ENCODE data around the gene IGSF9B. TPM values are rescaled to one million over a fixed set of nuclear protein-coding genes. Genes with fewer than 3 reads are reported as not detected.

The IGSF9B gene
- total RNA-seq, 1 donor from 2014 or later, result 6.9 TPM

- FAIRE-seq (no peak), DNase-seq (ENCODE audit: low spot score in 2 of 2) (no peak)
These were observed 69.0 kb downstream of the IGSF9B start for GRCh38 chr11:133887692-133888332.

DNA sequence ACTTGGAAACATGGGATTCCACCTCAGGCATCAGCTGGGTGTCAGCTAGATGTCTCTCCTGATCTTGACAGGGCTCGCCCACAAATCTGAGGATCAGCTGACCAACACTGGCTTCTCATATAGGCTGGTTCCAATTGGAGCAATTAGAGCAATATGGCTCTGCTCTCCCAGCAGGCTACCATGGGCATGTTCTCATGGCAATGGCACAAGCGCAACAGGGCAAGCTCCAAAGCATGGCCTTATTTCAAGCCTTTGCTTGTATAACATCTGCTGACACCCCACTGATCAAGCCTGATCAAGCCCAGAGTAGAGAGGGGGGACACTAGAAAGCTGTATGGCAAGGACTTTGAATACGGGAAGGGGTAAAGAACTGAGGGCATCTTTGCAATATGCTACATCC lies 70.7 kb downstream of the IGSF9B start:
- DNase-seq (ENCODE audit: low spot score in 2 of 2) (no peak), FAIRE-seq (no peak)

DNA sequence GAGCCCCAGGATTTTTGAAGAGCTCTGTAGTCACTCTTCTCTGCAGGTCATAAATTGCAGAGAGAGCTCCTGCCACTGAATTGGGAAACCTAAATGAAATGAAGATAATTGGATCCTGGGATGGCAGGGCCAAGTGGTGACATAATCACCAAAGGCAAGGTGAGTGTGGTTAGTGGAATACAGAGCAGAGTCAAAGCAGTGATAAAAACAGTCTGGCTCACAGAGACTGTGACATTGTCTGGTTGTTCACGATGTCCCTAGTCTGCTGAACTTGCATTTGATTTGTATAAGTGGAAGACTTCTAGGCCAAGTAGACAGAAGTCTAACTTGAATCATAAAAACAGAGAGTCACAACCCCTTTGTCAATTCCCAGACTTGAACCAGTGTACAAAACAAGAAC lies 84.6 kb downstream of the IGSF9B start:
- FAIRE-seq, result no peak
- DNase-seq (ENCODE audit: low spot score in 2 of 2), result no peak

DNA sequence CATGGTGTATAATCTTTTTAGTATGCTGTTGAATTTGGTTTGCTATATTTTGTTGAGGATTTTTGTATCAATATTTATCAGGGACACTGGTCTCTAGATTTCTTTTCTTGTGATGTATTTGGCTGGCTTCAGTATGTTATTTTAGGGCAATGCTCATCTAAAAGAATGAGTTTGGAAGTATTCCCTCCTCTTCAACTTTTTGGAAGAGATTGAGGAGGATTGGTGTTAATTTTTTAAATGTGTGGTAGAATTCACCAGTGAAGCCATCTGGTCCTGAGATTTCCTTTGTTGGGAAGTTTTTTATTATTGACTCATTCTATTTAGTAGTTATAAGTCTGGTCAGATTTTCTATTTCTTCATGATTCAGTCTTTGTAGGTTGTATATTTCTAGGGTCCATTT lies 89.3 kb downstream of the IGSF9B start:
- no peak for FAIRE-seq
- no peak for DNase-seq (ENCODE audit: low spot score in 2 of 2)

DNA sequence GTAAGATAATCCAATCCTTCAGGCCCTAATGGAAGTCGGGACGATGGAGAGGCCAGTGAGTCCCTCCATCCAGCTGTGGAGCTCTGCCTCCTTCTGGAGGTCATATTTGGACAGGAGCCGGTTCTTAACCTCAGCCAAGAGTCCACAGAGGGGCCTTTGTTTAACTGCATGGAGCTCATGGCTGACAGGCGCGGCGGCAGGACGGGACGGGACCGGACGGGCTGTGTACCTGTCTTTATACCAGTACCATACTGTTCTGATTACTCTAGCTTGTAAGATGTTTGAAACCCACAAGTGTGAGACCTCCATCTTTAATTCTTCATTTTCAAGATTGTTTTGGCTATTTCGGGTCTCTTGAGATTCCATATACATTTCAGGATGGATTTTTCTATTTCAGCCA lies 91.3 kb downstream of the IGSF9B start:
- FAIRE-seq, result no peak
- DNase-seq (ENCODE audit: low spot score in 2 of 2), result no peak

GRCh38 chr11:133864756-133865155 lies 92.0 kb downstream of the IGSF9B start:
- FAIRE-seq (no peak), DNase-seq (ENCODE audit: low spot score in 2 of 2) (no peak)

DNA sequence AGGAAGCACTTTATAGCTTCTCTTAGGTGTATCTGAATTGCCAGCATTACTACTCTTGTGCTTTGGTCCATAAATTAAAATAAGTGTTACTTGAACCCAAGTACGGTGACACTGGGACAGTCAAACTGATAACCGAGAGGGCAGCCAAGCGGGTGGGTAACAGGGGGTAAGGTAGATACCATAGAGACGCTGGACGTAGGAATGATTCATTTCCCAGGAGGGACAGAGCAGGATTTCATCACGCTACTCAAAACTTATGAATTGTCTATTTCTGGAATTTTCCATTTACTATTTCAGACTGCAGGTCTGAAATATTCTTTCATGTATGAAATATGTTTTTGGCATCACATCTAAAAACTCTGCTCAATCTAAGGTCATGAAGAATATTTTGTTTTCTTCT lies 96.6 kb downstream of the IGSF9B start:
- DNase-seq (ENCODE audit: low spot score in 2 of 2) (no peak), FAIRE-seq (no peak)

Other genes with a start within 250 kb of the IGSF9B start
- not detected for gene SPATA19, start 111.5 kb downstream of the IGSF9B start, total RNA-seq
- 39.5 TPM for gene JAM3, start 112.1 kb upstream of the IGSF9B start, total RNA-seq

Measured in frontal cortex (tissue), 4 donors.